Testis (tissue), 2 donors: ENCODE data around the gene EFNA1.

Experiments
- POLR2A ChIP-seq: fragments of 450-650 bp; IDR thresholded peaks from one replicate; pipeline ENCODE4 v1.6.1; 2017; ENCODE audit warnings: antibody characterized with exemption, mild to moderate bottlenecking, moderate library complexity
- TF ChIP-seq, protein P1 (sequence below), 3 experiments: fragments of 450-650 bp in 2 of 3; fragments of 200-600 bp in 1 of 3; sonication (generic) in 1 of 3; IDR thresholded peaks; one replicate each; pipeline ENCODE4 v1.5.1; 2016 to 2019; ENCODE audit warnings: antibody characterized with exemption in 3 of 3, mild to moderate bottlenecking in 2 of 3, moderate library complexity in 1 of 3

DNA sequence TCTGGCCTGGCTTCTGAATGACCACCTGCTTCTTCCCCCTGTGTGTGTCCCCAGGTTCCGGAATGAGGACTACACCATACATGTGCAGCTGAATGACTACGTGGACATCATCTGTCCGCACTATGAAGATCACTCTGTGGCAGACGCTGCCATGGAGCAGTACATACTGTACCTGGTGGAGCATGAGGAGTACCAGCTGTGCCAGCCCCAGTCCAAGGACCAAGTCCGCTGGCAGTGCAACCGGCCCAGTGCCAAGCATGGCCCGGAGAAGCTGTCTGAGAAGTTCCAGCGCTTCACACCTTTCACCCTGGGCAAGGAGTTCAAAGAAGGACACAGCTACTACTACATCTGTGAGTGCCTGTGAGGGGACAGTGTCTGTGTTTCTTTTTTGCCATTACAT, 3.6 kb downstream of the EFNA1 start:
- TF ChIP-seq, protein P1, sequence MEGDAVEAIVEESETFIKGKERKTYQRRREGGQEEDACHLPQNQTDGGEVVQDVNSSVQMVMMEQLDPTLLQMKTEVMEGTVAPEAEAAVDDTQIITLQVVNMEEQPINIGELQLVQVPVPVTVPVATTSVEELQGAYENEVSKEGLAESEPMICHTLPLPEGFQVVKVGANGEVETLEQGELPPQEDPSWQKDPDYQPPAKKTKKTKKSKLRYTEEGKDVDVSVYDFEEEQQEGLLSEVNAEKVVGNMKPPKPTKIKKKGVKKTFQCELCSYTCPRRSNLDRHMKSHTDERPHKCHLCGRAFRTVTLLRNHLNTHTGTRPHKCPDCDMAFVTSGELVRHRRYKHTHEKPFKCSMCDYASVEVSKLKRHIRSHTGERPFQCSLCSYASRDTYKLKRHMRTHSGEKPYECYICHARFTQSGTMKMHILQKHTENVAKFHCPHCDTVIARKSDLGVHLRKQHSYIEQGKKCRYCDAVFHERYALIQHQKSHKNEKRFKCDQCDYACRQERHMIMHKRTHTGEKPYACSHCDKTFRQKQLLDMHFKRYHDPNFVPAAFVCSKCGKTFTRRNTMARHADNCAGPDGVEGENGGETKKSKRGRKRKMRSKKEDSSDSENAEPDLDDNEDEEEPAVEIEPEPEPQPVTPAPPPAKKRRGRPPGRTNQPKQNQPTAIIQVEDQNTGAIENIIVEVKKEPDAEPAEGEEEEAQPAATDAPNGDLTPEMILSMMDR (IDR thresholded peaks at IDR 0.05): no peak
- TF ChIP-seq POLR2A: no peak
